Measurements from ENCODE around the gene SHROOM3.

GRCh38 chr4:76439491-76439890 is 4.5 kb downstream of the SHROOM3 start:
- no peak for TF ChIP-seq CTCF (IDR thresholded peaks at IDR 0.05; ENCODE audit: insufficient read depth, low read length, poor library complexity, severe bottlenecking)
- no peak for TF ChIP-seq EZH2phosphoT487 (conservative IDR thresholded peaks at IDR 0.05; ENCODE audit: low read length)
